Measurements from ENCODE around the gene COP1. TPM values are rescaled to one million over a fixed set of nuclear protein-coding genes. Genes with fewer than 3 reads are reported as not detected.

COP1 gene
- total and polyA plus RNA-seq, 2 of the 13 experiments (the other 11 are each of a cell fraction or from before 2014, with no cell fraction given) = 20.5 to 51.3 TPM

DNA sequence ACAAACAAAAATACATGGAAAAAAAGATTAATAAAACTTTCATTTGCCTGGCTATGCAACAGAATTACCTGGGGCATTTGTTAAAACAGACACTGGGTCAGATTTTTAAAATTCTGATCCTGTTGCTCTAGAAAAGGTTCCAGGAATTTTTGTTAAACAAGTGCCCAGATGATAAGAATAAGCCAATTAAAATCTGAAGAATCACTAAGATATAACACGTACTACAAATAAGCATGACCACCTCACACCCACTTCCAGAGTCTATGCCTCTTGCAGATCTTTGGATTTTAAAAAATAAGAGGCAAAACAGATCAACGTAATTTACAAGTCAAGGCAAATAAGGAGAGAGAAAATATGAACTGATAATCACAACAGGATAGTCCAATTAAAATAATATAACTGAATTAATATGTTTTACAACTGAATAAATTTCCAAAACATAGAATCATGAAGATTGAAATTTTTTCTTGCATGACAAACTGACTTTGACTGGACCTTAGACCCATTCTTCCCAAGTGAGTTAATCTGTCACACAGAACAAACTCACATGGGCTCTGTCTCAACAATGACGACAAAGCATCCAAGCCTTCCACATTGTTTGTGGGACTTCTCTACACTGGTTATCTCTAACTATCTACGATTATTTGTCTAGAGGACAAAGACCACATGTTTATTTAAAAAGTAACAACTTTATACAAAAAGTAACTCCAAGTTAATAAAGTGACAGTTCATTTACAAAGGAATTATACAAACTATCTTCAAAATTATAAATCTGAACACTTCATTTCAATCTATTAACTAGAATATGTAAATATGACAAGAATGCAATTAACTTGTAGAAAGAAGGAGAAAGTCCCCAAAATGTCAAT is 56.9 kb downstream of the COP1 start (continued):
- TF ChIP-seq, protein P1, sequence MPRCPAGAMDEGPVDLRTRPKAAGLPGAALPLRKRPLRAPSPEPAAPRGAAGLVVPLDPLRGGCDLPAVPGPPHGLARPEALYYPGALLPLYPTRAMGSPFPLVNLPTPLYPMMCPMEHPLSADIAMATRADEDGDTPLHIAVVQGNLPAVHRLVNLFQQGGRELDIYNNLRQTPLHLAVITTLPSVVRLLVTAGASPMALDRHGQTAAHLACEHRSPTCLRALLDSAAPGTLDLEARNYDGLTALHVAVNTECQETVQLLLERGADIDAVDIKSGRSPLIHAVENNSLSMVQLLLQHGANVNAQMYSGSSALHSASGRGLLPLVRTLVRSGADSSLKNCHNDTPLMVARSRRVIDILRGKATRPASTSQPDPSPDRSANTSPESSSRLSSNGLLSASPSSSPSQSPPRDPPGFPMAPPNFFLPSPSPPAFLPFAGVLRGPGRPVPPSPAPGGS (CRISPR knock-in tag; IDR thresholded peaks at IDR 0.05) = no peak
- TF ChIP-seq, protein P2, sequence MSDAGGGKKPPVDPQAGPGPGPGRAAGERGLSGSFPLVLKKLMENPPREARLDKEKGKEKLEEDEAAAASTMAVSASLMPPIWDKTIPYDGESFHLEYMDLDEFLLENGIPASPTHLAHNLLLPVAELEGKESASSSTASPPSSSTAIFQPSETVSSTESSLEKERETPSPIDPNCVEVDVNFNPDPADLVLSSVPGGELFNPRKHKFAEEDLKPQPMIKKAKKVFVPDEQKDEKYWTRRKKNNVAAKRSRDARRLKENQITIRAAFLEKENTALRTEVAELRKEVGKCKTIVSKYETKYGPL (CRISPR knock-in tag; IDR thresholded peaks at IDR 0.05) = no peak
- no peak for TF ChIP-seq NFRKB (IDR thresholded peaks at IDR 0.05)
- TF ChIP-seq HNRNPL (IDR thresholded peaks at IDR 0.05; ENCODE audit: low read depth, low read length) = no peak
- peak; percentile 32; the same call in 1 of the 2 replicates for TF ChIP-seq PITX1 (CRISPR knock-in tag; IDR thresholded peaks at IDR 0.05)
- TF ChIP-seq, protein P3, sequence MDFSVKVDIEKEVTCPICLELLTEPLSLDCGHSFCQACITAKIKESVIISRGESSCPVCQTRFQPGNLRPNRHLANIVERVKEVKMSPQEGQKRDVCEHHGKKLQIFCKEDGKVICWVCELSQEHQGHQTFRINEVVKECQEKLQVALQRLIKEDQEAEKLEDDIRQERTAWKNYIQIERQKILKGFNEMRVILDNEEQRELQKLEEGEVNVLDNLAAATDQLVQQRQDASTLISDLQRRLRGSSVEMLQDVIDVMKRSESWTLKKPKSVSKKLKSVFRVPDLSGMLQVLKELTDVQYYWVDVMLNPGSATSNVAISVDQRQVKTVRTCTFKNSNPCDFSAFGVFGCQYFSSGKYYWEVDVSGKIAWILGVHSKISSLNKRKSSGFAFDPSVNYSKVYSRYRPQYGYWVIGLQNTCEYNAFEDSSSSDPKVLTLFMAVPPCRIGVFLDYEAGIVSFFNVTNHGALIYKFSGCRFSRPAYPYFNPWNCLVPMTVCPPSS (IDR thresholded peaks at IDR 0.05) = no peak
- TF ChIP-seq, protein P4, sequence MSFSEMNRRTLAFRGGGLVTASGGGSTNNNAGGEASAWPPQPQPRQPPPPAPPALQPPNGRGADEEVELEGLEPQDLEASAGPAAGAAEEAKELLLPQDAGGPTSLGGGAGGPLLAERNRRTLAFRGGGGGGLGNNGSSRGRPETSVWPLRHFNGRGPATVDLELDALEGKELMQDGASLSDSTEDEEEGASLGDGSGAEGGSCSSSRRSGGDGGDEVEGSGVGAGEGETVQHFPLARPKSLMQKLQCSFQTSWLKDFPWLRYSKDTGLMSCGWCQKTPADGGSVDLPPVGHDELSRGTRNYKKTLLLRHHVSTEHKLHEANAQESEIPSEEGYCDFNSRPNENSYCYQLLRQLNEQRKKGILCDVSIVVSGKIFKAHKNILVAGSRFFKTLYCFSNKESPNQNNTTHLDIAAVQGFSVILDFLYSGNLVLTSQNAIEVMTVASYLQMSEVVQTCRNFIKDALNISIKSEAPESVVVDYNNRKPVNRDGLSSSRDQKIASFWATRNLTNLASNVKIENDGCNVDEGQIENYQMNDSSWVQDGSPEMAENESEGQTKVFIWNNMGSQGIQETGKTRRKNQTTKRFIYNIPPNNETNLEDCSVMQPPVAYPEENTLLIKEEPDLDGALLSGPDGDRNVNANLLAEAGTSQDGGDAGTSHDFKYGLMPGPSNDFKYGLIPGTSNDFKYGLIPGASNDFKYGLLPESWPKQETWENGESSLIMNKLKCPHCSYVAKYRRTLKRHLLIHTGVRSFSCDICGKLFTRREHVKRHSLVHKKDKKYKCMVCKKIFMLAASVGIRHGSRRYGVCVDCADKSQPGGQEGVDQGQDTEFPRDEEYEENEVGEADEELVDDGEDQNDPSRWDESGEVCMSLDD (CRISPR knock-in tag; IDR thresholded peaks at IDR 0.05; ENCODE audit: borderline replicate concordance) = no peak
- TF ChIP-seq ZNF891 (CRISPR knock-in tag; IDR thresholded peaks at IDR 0.05) = no peak
- TF ChIP-seq, protein P5, sequence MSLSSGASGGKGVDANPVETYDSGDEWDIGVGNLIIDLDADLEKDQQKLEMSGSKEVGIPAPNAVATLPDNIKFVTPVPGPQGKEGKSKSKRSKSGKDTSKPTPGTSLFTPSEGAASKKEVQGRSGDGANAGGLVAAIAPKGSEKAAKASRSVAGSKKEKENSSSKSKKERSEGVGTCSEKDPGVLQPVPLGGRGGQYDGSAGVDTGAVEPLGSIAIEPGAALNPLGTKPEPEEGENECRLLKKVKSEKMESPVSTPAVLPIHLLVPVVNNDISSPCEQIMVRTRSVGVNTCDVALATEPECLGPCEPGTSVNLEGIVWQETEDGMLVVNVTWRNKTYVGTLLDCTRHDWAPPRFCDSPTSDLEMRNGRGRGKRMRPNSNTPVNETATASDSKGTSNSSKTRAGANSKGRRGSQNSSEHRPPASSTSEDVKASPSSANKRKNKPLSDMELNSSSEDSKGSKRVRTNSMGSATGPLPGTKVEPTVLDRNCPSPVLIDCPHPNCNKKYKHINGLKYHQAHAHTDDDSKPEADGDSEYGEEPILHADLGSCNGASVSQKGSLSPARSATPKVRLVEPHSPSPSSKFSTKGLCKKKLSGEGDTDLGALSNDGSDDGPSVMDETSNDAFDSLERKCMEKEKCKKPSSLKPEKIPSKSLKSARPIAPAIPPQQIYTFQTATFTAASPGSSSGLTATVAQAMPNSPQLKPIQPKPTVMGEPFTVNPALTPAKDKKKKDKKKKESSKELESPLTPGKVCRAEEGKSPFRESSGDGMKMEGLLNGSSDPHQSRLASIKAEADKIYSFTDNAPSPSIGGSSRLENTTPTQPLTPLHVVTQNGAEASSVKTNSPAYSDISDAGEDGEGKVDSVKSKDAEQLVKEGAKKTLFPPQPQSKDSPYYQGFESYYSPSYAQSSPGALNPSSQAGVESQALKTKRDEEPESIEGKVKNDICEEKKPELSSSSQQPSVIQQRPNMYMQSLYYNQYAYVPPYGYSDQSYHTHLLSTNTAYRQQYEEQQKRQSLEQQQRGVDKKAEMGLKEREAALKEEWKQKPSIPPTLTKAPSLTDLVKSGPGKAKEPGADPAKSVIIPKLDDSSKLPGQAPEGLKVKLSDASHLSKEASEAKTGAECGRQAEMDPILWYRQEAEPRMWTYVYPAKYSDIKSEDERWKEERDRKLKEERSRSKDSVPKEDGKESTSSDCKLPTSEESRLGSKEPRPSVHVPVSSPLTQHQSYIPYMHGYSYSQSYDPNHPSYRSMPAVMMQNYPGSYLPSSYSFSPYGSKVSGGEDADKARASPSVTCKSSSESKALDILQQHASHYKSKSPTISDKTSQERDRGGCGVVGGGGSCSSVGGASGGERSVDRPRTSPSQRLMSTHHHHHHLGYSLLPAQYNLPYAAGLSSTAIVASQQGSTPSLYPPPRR (CRISPR knock-in tag; IDR thresholded peaks at IDR 0.05; ENCODE audit: borderline replicate concordance) = peak; percentile 48; the same call in 1 of the 2 replicates
- peak; percentile 43; the same call in 1 of the 2 replicates for TF ChIP-seq MIER3 (CRISPR knock-in tag; IDR thresholded peaks at IDR 0.05; ENCODE audit: borderline replicate concordance)
- TF ChIP-seq ZNF598 (CRISPR knock-in tag; IDR thresholded peaks at IDR 0.05; ENCODE audit: borderline replicate concordance) = no peak
- no peak for TF ChIP-seq ZNF382 (CRISPR knock-in tag; IDR thresholded peaks at IDR 0.05; ENCODE audit: borderline replicate concordance)
- TF ChIP-seq FOXJ3 (CRISPR knock-in tag; IDR thresholded peaks at IDR 0.05; ENCODE audit: borderline replicate concordance) = peak; percentile 79; the same call in 1 of the 2 replicates
- no peak for TF ChIP-seq CEBPB (IDR thresholded peaks at IDR 0.05; ENCODE audit: borderline replicate concordance, low read depth, low read length)

Data from HepG2 (cell line).